ENCODE results near the gene IZUMO1R. TPM values are rescaled to one million over a fixed set of nuclear protein-coding genes. Genes with fewer than 3 reads are reported as not detected.
"Not testable (repeated sequence)": the region's sequence is repeated elsewhere in the genome, so short reads cannot be mapped to it uniquely, and the experiment has no call there.

IZUMO1R gene
- polyA plus RNA-seq, 1 donor: not detected

DNA sequence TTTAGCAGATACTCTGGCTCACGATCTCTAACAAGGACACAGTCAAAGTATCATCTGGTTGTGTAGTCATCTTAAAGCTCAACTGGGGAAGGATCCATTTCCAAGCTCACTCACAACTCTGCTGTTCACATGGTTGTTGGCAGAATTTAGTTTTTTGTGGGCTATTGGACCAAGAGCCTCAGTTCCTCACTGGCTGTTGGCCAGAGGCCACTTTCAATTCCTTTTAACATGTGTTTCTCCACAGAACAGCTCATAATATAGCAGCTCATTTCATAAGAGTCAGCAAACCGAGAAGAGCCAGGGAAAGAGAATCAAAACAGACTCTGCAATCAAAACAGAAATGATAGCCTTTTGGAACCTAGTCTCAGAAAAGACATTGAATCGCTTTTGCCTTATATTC lies 22.6 kb downstream of the IZUMO1R start:
- DNase-seq: no peak

DNA sequence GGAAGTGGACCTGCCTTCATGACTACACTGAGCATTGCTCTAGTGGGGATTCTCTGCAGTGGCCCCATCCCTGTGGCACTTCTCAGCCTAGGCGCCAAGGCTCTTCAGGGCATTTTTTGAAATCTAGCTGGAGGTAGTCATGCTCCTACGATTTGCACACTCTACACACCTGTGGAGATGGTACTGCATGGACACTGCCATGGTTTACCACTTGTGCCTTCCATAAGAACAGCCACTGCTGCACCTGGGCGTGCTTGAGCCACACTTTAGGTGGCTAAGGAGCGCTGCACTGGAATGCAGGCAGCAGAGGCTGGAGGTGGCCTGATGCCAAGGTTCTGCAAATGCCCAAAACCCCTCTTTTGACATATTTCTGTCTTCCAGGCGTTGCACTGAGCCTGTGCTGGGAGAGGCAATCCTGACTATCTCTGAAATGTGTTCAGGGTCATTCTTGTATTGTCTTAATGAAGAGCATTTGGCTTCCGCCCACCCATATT lies 24.3 kb downstream of the IZUMO1R start:
- DNase-seq: no peak

DNA sequence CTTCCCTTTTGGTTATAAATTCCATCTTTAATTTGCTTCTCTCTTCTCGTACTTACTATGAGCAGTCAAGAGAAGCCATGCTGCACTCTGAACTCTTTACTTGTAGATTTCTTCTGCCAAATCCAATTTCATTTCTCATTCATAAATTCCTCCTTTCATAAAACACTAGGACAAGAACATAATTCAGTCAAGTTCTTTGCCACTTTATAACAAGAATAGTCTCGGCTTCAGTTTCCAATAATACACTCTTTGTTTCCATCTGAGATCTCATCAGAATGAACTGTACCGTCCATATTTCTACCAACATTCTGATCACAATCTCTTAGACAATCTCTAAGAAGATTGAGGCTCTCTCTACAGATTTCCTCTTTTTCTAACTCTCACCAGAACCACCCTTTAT lies 25.1 kb downstream of the IZUMO1R start:
- DNase-seq: no peak

DNA sequence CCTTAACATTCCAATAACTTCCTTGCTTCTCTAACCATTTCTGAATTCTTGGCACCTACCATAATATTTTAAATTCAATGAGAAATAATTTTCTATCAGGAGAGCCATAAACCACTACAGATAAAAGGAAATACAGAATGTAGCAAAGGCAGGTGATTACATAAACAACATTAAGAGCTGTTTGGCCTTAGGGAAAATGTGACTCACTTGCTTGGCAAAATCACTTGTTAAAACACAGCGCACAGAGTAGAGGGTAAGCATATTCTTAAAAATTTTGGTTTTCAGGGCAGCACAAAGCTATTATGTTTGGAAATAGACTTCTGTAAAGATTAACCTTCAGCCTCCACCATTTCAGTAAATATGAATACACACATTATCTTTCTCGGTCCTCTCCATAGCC lies 26.4 kb downstream of the IZUMO1R start:
- DNase-seq: no peak

DNA sequence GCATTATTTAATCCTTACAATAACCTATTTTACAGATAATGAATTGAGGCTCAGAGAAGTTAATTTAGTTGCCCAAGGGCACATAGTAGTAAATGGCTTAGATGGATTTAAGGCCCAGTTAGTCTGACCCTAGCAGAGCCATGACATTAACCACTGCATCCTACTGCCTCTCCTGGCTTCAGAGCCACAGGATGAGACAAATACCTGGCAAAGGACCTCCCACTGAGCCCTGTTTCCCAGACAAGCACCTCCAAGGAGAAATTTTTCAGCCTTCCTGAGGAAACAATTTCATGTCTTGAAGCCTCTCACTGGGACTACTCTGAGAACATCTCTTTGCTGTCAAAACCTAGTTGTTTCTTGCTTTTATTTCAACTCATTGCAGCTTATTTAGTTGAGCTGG lies 28.4 kb downstream of the IZUMO1R start:
- no peak for DNase-seq

DNA sequence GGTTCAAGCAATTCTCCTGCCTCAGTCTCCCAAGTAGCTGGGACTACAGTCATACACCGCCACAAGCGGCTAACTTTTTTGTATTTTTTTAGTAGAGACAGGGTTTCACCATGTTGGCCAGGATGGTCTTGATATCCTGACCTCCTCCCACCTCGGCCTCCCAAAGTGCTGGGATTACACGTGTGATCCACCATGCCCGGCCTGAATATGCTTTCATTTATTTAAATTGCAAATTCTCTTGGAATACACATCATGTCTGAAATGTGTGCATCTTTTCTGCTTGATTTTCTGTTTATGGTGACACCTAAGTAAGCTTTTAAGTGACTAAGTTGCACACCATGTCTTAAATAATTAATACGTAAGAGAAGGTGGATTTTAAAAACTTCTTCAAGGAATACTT lies 31.7 kb downstream of the IZUMO1R start:
- DNase-seq: no peak

DNA sequence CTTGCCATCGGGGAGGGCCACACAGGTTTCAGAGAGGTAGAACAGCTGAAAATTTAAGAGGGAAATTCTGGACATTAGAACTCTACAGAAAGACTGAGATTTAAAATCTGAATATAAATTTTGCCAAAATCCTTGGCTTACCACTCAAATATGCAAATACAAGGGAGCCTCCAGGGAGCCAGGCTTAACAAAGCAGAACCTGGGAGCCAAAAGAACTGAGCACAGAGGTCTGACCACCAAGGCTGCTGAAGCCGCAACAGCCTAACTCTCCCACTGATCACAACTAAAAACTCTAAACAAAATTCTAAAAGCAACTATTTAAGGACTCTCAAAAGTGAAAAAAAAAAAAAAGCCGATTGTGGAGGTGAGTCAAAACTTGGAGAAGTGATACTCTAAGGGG lies 34.3 kb downstream of the IZUMO1R start:
- no peak for DNase-seq

DNA sequence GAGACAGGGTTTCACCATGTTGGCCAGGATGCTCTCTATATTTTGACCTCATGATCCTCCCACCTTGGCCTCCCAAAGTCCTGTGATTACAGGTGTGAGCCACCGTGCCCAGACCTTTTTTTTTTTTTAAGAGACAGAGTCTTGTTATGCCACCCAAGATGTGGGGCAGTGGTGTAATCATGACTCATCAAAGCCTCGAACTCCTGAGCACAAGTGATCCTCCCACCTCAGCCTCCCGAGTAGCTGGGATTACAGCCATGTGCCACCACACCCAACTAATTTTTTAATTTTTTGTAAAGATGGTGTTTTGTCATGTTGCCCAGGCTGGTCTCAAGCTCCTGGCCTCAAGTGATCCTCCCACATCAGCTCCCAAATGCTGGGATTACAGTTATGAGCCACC lies 37.9 kb downstream of the IZUMO1R start:
- DNase-seq: no peak

DNA sequence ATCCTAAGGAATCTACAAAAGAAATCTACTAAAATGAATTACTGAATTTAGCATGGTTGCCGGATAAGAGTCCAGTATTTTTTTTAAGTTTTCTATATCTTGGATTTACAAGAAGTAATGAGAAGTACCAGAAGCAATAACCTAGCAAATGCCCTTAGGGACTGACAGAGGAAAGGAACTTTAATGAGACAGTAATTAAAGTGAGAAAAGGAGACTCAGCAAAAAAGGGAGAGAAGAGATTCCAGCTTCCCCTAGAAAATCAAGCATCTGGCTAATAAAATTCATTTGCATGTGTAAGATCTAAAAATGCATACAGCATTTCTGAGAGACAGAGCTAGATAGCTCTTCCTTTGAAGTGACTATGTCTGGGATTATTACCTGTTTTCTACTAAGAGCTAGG lies 39.1 kb downstream of the IZUMO1R start:
- DNase-seq: no peak

DNA sequence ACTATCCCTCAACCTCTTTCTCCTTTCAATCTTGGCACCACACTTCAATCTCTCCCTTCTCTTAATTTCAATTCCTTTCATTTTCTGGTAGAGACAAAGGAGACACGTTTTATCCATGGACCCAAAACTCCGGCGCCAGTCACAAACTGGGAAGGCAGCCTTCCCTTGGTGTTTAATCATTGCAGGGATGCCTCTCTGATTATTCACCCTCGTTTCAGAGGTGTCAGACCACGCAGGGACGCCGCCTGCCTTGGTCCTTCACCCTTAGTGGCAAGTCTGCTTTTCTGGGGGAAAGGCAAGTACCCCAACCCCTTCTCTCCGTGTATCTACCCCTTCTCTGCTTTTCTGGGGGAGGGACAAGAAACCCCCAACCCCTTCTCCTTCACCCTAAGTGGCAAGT lies 41.9 kb downstream of the IZUMO1R start:
- DNase-seq: not testable (repeated sequence)

DNA sequence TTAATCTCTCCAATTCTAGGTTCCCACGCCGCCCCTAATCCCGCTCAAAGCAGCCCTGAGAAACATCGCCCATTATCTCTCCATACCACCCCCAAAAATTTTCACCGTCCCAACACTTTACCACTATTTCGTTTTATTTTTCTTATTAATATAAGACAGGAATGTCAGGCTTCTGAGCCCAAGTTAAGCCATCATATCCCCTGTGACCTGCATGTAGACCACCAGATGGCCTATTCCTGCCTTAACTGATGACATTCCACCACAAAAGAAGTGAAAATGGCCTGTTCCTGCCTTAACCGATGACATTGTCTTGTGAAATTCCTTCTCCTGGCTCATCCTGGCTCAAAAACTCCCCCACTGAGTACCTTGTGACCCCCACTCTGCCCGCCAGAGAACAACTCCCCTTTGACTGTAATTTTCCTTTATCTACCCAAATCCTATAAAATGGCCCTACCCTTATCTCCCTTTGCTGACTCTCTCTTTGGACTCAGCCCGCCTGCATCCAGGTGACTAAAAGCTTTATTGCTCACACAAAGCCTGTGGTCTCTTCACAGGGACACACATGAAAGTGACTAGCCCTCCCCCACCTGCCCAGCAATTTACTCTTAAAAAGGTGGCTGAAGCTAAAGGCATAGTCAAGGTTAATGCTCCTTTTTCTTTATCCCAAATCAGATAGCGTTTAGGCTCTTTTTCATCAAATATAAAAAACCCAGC lies 46.6 kb downstream of the IZUMO1R start:
- DNase-seq: not testable (repeated sequence)

Other genes starting within 250 kb of the IZUMO1R start
- 21.0 TPM for gene PANX1, start 175.7 kb upstream of the IZUMO1R start, polyA plus RNA-seq (ENCODE audit: insufficient read length)
- gene GPR83, start 96.8 kb downstream of the IZUMO1R start, polyA plus RNA-seq (ENCODE audit: insufficient read length): 0.18 TPM
- 11.5 TPM for gene MRE11, start 189.3 kb downstream of the IZUMO1R start, polyA plus RNA-seq (ENCODE audit: insufficient read length)
- 10.1 TPM for gene ANKRD49, start 189.4 kb downstream of the IZUMO1R start, polyA plus RNA-seq (ENCODE audit: insufficient read length)
- gene C11orf97, start 207.9 kb downstream of the IZUMO1R start, polyA plus RNA-seq (ENCODE audit: insufficient read length): not detected
- 5.8 TPM for gene FUT4, start 239.3 kb downstream of the IZUMO1R start, polyA plus RNA-seq (ENCODE audit: insufficient read length)